Subcutaneous adipose tissue (tissue), 4 donors: ENCODE data around the gene PPM1L. TPM values are rescaled to one million over a fixed set of nuclear protein-coding genes. Genes with fewer than 3 reads are reported as not detected.

Experiments used
- CTCF ChIP-seq: fragments of 450-650 bp; IDR thresholded peaks from one replicate; pipeline ENCODE4 v1.5.1; 2016; ENCODE audit warnings: low read depth, mild to moderate bottlenecking, control low read depth, antibody characterized with exemption, moderate library complexity
- total RNA-seq, 4 donors: library from RNA; depleted of rRNA; stranded (reverse); fragments of >200 nt; gene quantifications; one replicate each; pipeline ENCODE4 v1.1.0, GENCODE V29; 2016

PPM1L gene
- total RNA-seq, 4 donors from 2014 or later: 41.1 to 101 (median 52.8) TPM

GRCh38 chr3:160981217-160981938, 225.3 kb downstream of the PPM1L start:
- TF ChIP-seq CTCF: no peak

- TF ChIP-seq CTCF: no peak
Measured at GRCh38 chr3:160982491-160982890, 226.5 kb downstream of the PPM1L start.

- TF ChIP-seq CTCF: no peak
Measured at GRCh38 chr3:160986069-160986468, 230.0 kb downstream of the PPM1L start.

- TF ChIP-seq CTCF: no peak
Measured at GRCh38 chr3:160987982-160988964, 232.2 kb downstream of the PPM1L start.

GRCh38 chr3:160990446-160990845, 234.4 kb downstream of the PPM1L start:
- TF ChIP-seq CTCF: no peak

- no peak for TF ChIP-seq CTCF
Measured at GRCh38 chr3:160992712-160993111, 236.7 kb downstream of the PPM1L start.

GRCh38 chr3:160996811-160997210, 240.8 kb downstream of the PPM1L start:
- TF ChIP-seq CTCF: no peak
